Right lobe of liver (tissue), 6 donors: Measurements from ENCODE around the gene SRF. TPM values are rescaled to one million over a fixed set of nuclear protein-coding genes. Genes with fewer than 3 reads are reported as not detected.
A peak's percentile ranks its signal among the peaks of the same experiment; 100 is the strongest.

Experiments used
- ATAC-seq, 4 donors: fragments of 200-7000 bp; cut with Tn5 transposase; one replicate each; pipeline ENCODE4 v1.9.1; 2020; ENCODE audit warnings: mild to moderate bottlenecking in 4 of 4, moderate library complexity in 4 of 4
- DNase-seq, 3 donors: peaks; one replicate each; pipeline ENCODE4 v3.0.0-alpha.2; 2020
- H3K27ac ChIP-seq, 3 donors: fragments of 200-600 bp; one replicate each; pipeline ENCODE4 v1.8.0; 2022
- H3K27me3 ChIP-seq, 2 donors: fragments of 200-600 bp; one replicate each; pipeline ENCODE4 v1.8.0; 2022
- H3K36me3 ChIP-seq, 4 donors: fragments of 200-600 bp; sonication (generic) in 1 of 4; one replicate each; pipeline versions ENCODE4 v1.5.1 to v1.8.0; 2017 to 2022; ENCODE audit warnings: control low read depth in 1 of 4
- H3K4me1 ChIP-seq, 4 donors: fragments of 200-600 bp; sonication (generic) in 1 of 4; one replicate each; pipeline versions ENCODE4 v1.5.1 to v1.8.0; 2017 to 2022; ENCODE audit warnings: control low read depth in 1 of 4
- H3K4me3 ChIP-seq, 3 donors: fragments of 200-600 bp; one replicate each; pipeline ENCODE4 v1.8.0; 2022
- H3K9me3 ChIP-seq, 4 donors: fragments of 200-600 bp; sonication (generic) in 1 of 4; one replicate each; pipeline versions ENCODE4 v1.5.1 to v1.8.0; 2017 to 2022; ENCODE audit warnings: control low read depth in 1 of 4
- POLR2A ChIP-seq: fragments of 450-650 bp; IDR thresholded peaks from one replicate; pipeline ENCODE4 v1.6.1; 2017; ENCODE audit warnings: antibody characterized with exemption, mild to moderate bottlenecking
- WGBS: methylation state at CpG from one replicate; pipeline ENCODE4 v1.1.6; 2018; ENCODE audit warnings: low coverage, low lambda C conversion rate; ENCODE audit not compliant: insufficient coverage; ENCODE audit errors: missing lambda C conversion rate; 5-methylcytosine and 5-hydroxymethylcytosine counted together
- intact Hi-C, 2 donors: fragments of 100-400 bp; cut with DNase I; formaldehyde crosslinking; loops; one replicate each; pipeline versions ENCODE4 v1.11.2 to v1.14.1; 2022
- total RNA-seq, 6 experiments: library from RNA; depleted of rRNA in 2 of 6; stranded (reverse); fragments of >200 nt in 2 of 6; fragmentation: NEBNext Ultra II Directional in 3 of 6; extraction: Animal tissue kit (Norgen Biotek cat#: 25700) in 3 of 6; gene quantifications; one replicate each; pipeline versions ENCODE4 v1.1.0 to v1.2.4, GENCODE V29; 2016 to 2023
- TF ChIP-seq, protein P1 (sequence below), 4 donors: fragments of 200-600 bp in 3 of 4; fragments of 450-650 bp in 1 of 4; IDR thresholded peaks; one replicate each; pipeline versions ENCODE4 v1.5.1 to v1.8.0; 2016 to 2022; ENCODE audit warnings: antibody characterized with exemption in 4 of 4, mild to moderate bottlenecking in 2 of 4
- donor health status: DM: no; HTN: yes; CAD: no.
- donor health status: DM: no; HTN: no; CAD: no.
- donor health status: DM: no; HTN: no; CAD: no.
- donor health status: DM: no; HTN: yes; CAD: no.
- donor health status: DM: no; HTN: yes; CAD: no.

Gene SRF
- total RNA-seq, 6 experiments from 2014 or later, result 4.9 to 17.0 (median 11.3) TPM

DNA sequence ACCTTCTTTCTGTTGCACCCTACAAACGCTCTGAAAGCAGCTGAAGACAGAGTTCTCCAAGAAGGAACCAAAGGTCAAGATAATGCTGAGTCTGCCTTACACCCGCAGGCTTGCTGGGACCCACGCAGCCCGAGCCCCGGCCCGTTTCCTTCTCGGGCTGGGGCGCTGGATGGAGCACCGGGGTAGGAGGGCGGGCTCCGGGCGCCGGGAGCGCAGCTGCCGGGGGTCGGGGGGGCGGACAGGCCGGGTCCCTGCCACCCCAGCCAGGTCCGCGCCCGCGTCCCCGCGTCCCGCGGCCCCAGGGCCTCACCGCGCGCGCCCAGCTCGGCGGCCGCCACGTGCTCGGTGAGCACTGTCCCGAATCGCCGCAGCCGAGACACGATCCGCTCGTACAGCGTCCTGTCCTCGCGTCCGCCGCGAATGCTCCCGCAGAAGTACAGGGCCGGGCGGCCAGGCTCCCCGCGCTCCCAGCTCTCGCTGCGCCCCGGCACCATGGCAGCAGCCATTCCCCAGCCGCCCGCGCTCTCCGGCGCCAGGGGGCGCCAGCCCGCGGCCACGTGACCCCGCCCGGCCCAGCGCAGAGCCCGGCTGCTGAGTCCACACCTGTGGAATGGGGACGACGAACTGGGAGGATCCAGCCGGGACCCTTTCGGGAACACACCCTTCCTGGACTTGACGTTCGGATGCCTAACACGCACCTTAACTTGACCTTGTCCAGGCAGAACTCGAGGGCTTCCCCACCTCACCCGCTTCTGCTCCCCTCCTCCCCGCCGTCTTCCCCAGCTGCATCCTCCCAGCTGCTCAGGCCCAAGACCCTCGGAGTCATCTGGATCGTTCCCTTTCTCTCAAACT is 58.1 kb downstream of the SRF start, which contains the start of gene DNPH1:
Gene DNPH1 (minus strand): TSS at position 531 of the 852 bp plus-strand sequence. CDS start 25 bp downstream, at position 506.
- no peaks in the 10 kb centered on the region for H3K9me3 ChIP-seq

DNA sequence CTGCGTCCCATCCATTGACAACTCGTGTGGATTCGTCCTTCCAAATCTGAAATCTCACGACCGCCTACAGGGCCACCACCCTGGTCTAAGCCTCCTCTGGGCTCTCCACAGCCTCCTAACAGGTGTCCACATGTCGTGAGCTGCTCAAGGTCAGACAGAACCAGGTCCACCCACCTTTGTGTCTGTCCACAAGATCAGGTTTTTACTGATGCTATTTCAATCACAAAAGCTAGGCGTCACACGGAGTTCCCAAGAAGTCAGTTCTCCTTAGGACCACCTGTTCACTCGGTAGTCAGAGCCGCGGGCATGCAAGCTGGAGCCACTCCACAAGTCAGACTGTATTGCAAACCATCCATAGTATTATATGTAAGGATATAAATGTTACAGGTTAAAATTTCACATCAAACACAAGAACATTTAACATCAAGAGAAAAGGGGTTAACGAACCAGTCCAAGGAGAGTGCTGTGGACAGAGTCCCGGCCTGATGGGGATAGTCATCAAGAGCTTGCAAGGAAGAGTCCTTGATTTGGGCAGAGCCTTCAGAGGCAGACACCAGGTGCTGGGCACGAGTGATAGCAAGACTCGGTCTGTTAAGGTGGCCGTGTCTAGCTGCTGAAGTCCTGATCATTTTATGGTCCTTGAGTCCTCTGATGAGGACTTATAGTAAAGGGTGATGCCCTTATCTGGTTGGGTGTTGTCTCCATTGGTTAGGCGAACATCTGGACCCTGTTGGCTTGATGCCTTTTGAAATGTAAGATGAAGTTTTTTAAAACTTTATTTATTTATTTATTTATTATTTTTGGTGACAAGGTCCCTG is 58.9 kb downstream of the SRF start:
- H3K4me3 ChIP-seq, result peak overlapping the region in 1 of 3 donors; percentile 89
- TF ChIP-seq, protein P1, sequence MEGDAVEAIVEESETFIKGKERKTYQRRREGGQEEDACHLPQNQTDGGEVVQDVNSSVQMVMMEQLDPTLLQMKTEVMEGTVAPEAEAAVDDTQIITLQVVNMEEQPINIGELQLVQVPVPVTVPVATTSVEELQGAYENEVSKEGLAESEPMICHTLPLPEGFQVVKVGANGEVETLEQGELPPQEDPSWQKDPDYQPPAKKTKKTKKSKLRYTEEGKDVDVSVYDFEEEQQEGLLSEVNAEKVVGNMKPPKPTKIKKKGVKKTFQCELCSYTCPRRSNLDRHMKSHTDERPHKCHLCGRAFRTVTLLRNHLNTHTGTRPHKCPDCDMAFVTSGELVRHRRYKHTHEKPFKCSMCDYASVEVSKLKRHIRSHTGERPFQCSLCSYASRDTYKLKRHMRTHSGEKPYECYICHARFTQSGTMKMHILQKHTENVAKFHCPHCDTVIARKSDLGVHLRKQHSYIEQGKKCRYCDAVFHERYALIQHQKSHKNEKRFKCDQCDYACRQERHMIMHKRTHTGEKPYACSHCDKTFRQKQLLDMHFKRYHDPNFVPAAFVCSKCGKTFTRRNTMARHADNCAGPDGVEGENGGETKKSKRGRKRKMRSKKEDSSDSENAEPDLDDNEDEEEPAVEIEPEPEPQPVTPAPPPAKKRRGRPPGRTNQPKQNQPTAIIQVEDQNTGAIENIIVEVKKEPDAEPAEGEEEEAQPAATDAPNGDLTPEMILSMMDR (IDR thresholded peaks at IDR 0.05), result no peak
- no peak overlapping the region for H3K27ac ChIP-seq
- WGBS, result 66% methylated on average over 9 of the region's 17 CpGs
- intact Hi-C loops, result no loop called here
- DNase-seq (no peak), ATAC-seq (peak in 1 of 4 donors; percentile 6)
- H3K4me1 ChIP-seq, result peaks cover 0 to 12% (median 0%) of the 10 kb centered on the region in 4 donors
- no peaks in the 10 kb centered on the region for H3K36me3 ChIP-seq
- H3K9me3 ChIP-seq, result no peaks in the 10 kb centered on the region
- H3K27me3 ChIP-seq, result no peaks in the 10 kb centered on the region

More for the DNA sequence above, 58.1 kb downstream of the SRF start, which contains the start of gene DNPH1:
- peak; percentile 94 to 98 (median 96) for ATAC-seq
- Histone ChIP-seq H3K27me3 (no peaks in the 10 kb centered on the region), H3K27ac (peak within 1 kb of the TSS; percentile 47 to 69 (median 67)), H3K4me3 (peak within 1 kb of the TSS; percentile 67 to 89 (median 79)), H3K4me1 (peaks cover 0 to 12% (median 0%) of the 10 kb centered on the region in 4 donors), H3K36me3 (no peaks in the 10 kb centered on the region)
- 0% methylated on average over 3 of the region's 82 CpGs for WGBS
- peak; percentile 83 to 85 (median 83) for DNase-seq
- intact Hi-C loops, result no loop called here
- TF ChIP-seq, protein P1 (IDR thresholded peaks at IDR 0.05), result peak; percentile 93 to 97 (median 96)
- peak; percentile 52 for TF ChIP-seq POLR2A

DNA sequence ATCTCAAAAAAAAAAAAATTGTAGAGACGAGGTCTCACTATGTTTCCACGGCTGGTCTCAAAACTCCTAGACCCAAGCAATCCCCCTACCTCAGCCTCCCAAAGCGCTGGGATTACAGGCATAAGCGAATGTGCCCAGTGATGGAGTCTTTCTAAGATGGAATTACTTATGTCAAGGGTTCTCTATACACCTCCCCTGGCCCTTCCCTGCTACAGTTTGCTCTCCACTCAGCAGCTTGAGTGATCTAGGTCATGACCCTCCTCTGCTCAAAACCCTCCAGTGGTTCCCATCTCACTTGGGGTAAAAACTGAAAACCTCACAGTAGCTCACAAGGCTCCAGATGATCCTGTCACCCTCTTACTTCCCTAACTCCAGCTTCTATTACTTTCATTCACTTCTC is 60.0 kb downstream of the SRF start:
- 76% methylated on average over 2 of the region's 4 CpGs for WGBS
- DNase-seq, result no peak
- H3K36me3 ChIP-seq, result no peaks in the 10 kb centered on the region
- H3K27ac ChIP-seq, result no peak overlapping the region
- no peaks in the 10 kb centered on the region for H3K9me3 ChIP-seq
- TF ChIP-seq, protein P1 (IDR thresholded peaks at IDR 0.05), result no peak
- TF ChIP-seq POLR2A, result no peak
- no peak for ATAC-seq
- peaks cover 0 to 12% (median 0%) of the 10 kb centered on the region in 4 donors for H3K4me1 ChIP-seq
- no peak overlapping the region for H3K4me3 ChIP-seq
- no peaks in the 10 kb centered on the region for H3K27me3 ChIP-seq
- intact Hi-C loops, result no loop called here

Other genes starting within 250 kb of the SRF start
- 10 to 100 TPM; 11.1 to 75.4 (median 28.8) TPM for gene CNPY3, start 241.8 kb upstream of the SRF start, total RNA-seq
- gene GNMT, start 210.5 kb upstream of the SRF start, total RNA-seq, result 100 to 1,000 TPM in 3 of 6 experiments, 10 to 100 TPM in 3; 13.7 to 470 (median 107) TPM
- 10 to 100 TPM; 15.7 to 25.9 (median 21.3) TPM for gene PEX6, start 192.1 kb upstream of the SRF start, total RNA-seq
- 10 to 100 TPM; 11.5 to 24.0 (median 16.3) TPM for gene PPP2R5D, start 186.7 kb upstream of the SRF start, total RNA-seq
- 10 to 100 TPM; 19.1 to 39.1 (median 25.2) TPM for gene MEA1, start 157.3 kb upstream of the SRF start, total RNA-seq
- gene KLHDC3, start 157.0 kb upstream of the SRF start, total RNA-seq, result 10 to 100 TPM; 26.4 to 46.2 (median 41.7) TPM
- gene RRP36, start 149.6 kb upstream of the SRF start, total RNA-seq, result 10 to 100 TPM; 21.8 to 45.0 (median 23.3) TPM
- gene CUL7, start 117.4 kb upstream of the SRF start, total RNA-seq, result 10 to 100 TPM in 1 of 6 experiments, 1 to 10 TPM in 5; 6.5 to 12.7 (median 8.8) TPM
- gene MRPL2, start 111.8 kb upstream of the SRF start, total RNA-seq, result 10 to 100 TPM; 41.6 to 63.1 (median 60.4) TPM
- 100 to 1,000 TPM in 1 of 6 experiments, 10 to 100 TPM in 5; 45.8 to 134 (median 65.0) TPM for gene KLC4, start 111.6 kb upstream of the SRF start, total RNA-seq
- 1 to 10 TPM in 3 of 6 experiments, under 1 TPM in 3; 0.55 to 1.8 (median 0.99) TPM for gene PTK7, start 95.0 kb upstream of the SRF start, total RNA-seq
- gene CUL9, start 10.9 kb downstream of the SRF start, total RNA-seq, result 10 to 100 TPM; 14.4 to 17.7 (median 15.2) TPM
- 100 to 1,000 TPM in 2 of 6 experiments, 10 to 100 TPM in 4; 50.7 to 107 (median 62.4) TPM for gene DNPH1, start 58.2 kb downstream of the SRF start, total RNA-seq
- 1 to 10 TPM in 2 of 6 experiments, under 1 TPM in 4; 0.83 to 1.6 (median 0.87) TPM for gene TTBK1, start 72.2 kb downstream of the SRF start, total RNA-seq
- gene SLC22A7, start 127.0 kb downstream of the SRF start, total RNA-seq, result 100 to 1,000 TPM; 145 to 348 (median 185) TPM
- gene CRIP3, start 137.6 kb downstream of the SRF start, total RNA-seq, result 1 to 10 TPM; 2.1 to 7.9 (median 5.2) TPM
- 10 to 100 TPM in 2 of 6 experiments, 1 to 10 TPM in 4; 8.8 to 13.3 (median 9.1) TPM for gene ZNF318, start 198.4 kb downstream of the SRF start, total RNA-seq